ENCODE measurements around the gene PCDHGC4.

DNA sequence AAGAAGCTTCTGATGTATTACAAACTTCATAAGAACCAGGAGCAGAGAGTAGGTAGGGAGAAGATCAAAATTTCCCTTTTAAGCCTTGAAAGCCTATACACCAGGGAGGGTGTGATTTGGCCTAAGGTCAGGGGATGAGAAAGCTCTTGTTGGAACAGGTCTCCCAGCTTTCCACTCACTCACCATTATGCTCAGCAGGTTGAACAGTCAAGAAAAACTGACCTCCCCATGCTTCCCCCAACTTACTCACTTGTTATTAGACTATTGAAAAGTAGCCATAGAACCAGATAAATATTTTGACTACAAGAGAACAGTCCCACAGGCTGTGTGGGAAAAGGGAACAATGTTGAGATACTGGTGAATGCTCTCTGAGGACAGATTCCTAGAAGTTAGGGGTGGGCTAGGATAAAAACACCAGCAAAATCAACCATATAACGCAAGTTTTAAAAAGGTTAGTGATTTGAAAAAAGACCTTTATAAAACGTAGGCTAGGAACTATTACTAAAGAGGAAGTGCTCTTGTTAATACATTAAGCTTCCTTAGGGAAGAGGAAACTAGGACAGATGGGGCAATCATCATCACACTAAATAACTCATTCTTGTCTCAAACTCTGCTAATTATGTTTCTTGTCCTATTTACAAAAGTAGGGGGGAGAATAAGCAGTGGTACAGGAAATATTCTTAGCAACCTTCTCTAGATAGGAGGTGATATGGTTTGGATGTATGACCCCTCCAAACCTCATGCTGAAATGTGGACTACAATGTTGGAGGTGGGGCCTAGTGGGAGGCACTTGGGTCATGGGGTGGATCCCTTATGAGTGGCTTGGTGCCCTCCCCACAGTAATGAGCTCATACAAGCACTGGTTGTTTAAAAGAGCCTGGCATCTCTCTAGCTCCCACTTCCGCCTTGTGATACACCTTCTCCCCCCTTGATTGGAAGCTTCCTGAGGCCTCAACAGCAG is 35.1 kb downstream of the PCDHGC4 start:
- TF ChIP-seq, protein P1, sequence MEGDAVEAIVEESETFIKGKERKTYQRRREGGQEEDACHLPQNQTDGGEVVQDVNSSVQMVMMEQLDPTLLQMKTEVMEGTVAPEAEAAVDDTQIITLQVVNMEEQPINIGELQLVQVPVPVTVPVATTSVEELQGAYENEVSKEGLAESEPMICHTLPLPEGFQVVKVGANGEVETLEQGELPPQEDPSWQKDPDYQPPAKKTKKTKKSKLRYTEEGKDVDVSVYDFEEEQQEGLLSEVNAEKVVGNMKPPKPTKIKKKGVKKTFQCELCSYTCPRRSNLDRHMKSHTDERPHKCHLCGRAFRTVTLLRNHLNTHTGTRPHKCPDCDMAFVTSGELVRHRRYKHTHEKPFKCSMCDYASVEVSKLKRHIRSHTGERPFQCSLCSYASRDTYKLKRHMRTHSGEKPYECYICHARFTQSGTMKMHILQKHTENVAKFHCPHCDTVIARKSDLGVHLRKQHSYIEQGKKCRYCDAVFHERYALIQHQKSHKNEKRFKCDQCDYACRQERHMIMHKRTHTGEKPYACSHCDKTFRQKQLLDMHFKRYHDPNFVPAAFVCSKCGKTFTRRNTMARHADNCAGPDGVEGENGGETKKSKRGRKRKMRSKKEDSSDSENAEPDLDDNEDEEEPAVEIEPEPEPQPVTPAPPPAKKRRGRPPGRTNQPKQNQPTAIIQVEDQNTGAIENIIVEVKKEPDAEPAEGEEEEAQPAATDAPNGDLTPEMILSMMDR (IDR thresholded peaks at IDR 0.05; ENCODE audit: poor library complexity): no peak
- TF ChIP-seq EZH2 (IDR thresholded peaks at IDR 0.05; ENCODE audit: borderline replicate concordance): no peak
